Fibroblast of skin of abdomen (primary cell): ENCODE data around the gene ZNF664. TPM values are rescaled to one million over a fixed set of nuclear protein-coding genes. Genes with fewer than 3 reads are reported as not detected.

Experiments used
- DNase-seq: peaks from one replicate; pipeline ENCODE4 v3.0.0-alpha.2; 2013
- polyA plus RNA-seq, 2 experiments: library from polyadenylated mRNA; unstranded; fragments of 120-200 nt; gene quantifications; one replicate each; pipeline ENCODE4 v1.2.1, GENCODE V29; 2013; ENCODE audit not compliant: insufficient read length in 2 of 2

The ZNF664 gene
- polyA plus RNA-seq (2013, experiment 1 of 2; ENCODE audit: insufficient read length), result 60.0 TPM
- polyA plus RNA-seq (2013, experiment 2 of 2; ENCODE audit: insufficient read length), result 59.2 TPM

DNA sequence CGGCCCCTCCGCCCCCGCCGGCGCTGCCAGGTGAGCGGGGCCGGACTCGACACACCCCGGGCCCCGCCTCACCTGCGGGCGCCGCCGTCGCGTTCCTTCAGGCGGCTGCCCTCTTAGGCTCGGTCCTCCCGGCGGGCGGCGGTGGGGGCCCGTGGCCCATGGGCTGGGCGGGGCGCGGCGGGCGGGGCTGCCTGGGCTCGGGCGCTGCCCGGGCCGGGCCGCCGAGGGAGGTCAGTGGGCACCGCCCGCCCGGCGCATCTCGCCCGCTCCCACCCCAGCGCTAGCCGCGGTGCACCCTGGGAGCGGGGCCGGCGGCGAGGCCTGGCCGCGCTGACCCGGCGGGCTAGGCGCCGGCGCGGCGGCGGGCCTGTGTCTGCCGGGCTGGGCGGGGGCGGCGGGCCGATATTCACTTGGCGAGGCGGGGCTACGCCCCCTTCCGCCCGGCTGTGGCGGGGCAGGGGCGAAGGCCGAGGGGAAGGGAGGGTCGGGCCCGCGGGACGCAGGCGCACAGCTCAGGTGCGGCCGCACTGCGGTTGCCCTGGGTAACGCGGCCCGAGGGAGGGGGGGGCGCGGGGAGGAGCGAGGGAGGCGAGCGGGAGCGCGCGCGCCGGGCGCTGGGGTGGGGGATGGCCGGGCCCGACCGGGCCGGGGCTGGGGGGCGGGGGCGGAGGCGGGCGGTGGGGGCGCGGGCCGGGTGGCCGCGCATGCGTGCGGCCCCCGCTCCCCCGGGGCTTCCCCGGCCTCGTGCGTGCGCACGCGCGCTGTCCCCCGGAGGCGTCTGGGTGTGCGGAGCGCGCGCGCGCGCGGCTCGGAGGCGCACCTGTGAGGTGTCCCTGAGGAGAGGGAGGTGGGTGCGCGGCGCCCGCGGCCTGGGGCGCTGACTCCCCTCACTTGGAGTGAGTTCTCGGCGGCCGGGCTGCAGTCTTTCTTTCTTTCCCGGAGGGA lies at the start of gene ZNF664, which contains the start of gene CCDC92:
Gene ZNF664 (plus strand): TSS at position 759 of the 945 bp plus-strand sequence. CDS start 38,930 bp downstream, outside the sequence.
Gene CCDC92 (minus strand): TSS at position 375 of the 945 bp plus-strand sequence. CDS start 28,526 bp downstream, outside the sequence.
- peak; percentile 93 for DNase-seq

DNA sequence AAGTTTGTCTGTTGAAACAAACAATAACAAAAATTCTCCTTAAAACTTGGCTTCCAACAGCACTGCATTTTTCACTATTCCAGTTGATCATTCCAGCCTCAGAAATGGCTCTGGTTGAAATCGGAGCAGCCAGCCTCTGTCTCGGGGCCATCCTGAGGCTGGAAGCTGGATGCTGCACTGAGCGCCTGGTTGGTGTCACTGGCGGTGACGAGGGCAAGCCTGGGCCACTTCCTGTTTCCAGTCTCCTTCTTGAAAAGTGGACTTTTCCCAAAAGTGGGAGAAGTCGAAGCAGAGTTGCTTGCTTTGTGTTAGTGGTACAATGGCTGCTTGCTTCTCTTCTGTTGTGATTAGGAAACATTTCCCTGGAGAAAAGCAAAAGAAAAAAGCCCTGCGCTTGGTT lies 49.1 kb upstream of the ZNF664 start:
- no peak for DNase-seq

DNA sequence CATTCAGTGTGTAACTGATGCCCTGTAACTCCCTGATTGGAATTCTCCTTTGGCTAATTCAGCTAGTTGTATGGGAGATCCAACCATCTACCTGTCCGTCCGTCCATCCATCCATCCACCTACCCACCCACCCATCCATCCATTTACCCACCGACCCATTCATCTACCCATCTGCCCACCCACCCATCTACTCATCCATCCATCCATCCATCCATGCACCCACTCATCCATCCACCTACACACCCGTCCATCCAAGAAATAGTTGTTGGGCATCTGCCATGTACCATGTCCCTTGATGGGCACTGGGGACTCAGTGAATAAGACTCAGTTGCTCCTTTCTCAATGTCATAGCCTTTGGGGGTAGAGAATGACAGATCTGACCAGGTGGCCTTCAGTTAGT lies 48.5 kb upstream of the ZNF664 start:
- no peak for DNase-seq

DNA sequence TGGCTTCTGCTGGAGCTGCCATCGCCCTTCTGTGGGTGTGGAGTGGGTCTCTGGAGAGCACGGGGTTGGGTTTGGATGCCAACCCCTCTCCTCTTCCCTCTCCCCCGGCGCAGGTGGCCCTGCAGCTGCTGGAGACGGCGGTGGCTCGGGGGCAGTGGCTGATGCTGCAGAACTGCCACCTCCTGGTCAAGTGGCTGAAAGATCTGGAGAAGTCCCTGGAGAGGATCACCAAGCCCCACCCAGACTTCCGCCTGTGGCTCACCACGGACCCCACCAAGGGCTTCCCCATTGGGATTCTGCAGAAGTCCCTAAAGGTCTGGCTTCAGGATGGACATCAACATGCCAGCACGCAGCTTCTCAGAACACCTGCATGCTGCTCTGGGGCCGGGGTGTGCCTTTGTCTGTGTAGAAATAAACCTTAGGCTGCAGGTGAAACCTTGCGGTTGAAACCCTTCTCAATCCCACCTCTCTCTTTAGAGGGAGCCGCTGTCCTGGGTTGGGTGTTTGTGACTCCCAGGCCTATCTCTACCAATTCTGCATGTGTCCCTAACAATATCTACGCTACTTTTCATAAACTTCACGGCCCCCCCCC lies 44.6 kb upstream of the ZNF664 start:
- DNase-seq, result no peak

GRCh38 chr12:123928897-123929296 lies 44.1 kb upstream of the ZNF664 start:
- DNase-seq, result no peak

DNA sequence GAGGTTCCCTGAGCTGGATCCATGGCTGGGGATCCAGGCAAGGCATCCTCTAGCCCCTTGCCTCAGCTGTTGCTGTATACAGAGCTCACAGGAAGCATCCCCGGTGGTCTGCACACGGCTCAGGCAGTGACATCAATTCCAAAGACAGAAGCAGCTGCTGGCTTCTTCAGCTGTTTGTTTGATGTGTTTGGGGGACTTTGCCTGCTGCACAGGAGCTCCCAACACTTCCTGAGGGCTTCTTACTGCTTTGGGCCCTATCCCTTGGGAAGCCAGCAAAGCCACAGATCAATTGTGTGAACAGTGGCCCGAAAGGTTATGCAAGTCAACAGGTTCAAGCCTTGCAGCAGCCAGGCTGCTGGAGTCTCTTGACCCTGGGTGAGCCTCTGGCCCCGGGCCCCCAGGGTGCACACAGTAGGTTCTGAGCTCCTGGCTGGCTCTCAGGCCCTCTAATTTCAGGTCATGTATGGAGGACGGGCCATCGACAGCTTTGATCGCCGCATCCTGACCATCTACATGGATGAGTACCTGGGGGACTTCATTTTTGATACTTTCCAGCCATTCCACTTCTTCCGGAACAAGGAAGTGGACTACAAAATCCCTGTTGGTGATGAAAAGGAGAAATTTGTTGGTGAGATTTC lies 43.0 kb upstream of the ZNF664 start:
- DNase-seq, result no peak

DNA sequence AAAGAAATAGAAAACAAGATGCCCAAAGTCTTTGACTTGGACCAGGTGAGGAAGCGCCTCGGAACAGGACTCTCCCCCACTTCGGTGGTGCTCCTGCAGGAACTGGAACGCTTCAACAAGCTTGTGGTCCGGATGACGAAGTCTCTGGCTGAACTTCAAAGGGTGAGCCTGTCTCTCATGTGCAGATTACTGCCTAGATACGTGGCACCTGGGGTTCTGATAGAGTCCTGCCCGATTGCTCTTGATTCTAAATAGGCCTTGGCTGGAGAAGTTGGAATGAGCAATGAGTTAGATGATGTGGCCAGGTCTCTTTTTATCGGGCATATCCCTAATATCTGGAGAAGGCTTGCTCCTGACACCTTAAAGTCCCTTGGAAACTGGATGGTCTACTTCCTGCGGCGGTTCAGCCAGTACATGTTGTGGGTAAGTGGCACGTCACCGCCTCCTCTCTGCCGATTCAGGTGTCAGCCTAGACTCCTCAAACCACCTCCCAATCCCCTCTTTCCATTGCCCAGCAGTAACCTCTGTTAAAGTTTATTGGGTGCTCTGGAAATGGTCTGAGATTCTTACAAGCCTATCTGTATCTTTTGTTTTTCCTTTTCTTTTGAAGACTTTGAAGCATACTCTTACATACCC lies 41.2 kb upstream of the ZNF664 start:
- no peak for DNase-seq

- DNase-seq, result no peak
Observed at GRCh38 chr12:123933214-123933613, 39.8 kb upstream of the ZNF664 start.

- DNase-seq, result no peak
Observed at GRCh38 chr12:123934016-123934620, 38.9 kb upstream of the ZNF664 start.

DNA sequence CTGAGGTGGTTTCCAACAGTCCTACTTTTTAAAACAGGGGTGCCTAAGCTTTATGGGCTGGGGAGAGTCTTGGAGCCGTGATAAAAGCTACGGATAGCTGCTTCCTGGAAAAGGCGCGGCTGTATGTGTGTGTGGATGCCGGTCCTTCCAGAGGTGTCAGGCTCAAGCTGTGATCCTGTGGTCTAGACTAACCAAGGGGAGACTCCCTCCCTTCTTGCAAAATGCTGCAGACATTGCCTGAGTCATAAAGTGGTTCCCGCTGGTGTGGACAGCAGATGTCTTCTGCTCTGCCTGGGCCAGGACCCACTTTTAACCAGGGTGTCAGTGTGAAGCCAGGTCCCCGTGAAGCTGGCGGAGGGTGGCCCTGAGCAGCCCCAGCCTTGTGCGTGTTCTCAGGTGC lies 38.2 kb upstream of the ZNF664 start:
- peak; percentile 61 for DNase-seq

GRCh38 chr12:123935956-123936355 lies 37.1 kb upstream of the ZNF664 start:
- no peak for DNase-seq

- DNase-seq, result no peak
Observed at GRCh38 chr12:123936471-123936870, 36.5 kb upstream of the ZNF664 start.

- no peak for DNase-seq
Observed at GRCh38 chr12:123936956-123937706, 35.9 kb upstream of the ZNF664 start.

- DNase-seq, result peak; percentile 39
Observed at GRCh38 chr12:123937707-123938591, 35.1 kb upstream of the ZNF664 start.

- DNase-seq, result peak; percentile 15
Observed at GRCh38 chr12:123938679-123939480, 34.1 kb upstream of the ZNF664 start.

GRCh38 chr12:123939716-123940626 lies 33.0 kb upstream of the ZNF664 start:
- no peak for DNase-seq

DNA sequence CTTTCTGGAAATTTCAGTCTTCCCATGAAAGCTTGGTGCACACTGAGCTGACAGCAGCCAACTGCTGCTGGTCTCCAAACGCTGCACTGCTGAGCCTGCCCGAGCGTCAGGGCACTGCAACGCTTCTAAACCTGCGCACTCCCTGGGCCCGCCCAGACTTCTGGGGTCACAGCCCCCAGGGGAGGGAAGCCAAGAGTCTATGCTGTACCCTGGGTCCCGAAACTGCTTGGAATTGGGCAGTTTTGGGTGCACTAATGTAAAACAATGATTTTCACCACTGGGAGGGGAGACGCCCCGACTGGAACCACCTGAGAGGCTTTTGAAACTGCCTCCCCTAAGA lies 32.4 kb upstream of the ZNF664 start:
- no peak for DNase-seq

DNA sequence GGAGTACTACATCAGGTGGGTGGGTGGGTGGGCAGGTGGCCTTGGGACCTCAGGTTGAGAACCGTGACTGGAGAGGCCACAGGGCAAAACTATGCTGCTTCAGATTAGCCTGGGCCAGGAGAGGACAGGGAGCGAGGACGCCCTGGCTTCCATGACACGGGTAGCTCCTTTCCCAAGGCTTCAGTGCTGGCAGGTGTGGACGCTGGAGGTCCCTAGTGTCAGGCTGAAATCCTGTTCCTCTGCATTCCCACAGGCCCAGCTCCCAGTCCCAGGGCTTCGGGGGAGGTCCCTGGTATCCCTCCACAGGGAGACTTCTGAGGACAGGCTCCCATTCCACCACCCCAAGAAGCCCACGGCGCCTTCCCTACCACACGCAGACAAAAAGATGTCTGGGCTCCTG lies 32.0 kb upstream of the ZNF664 start:
- no peak for DNase-seq
